K562 (cell line): ENCODE results near the gene SYNGR3. TPM values are rescaled to one million over a fixed set of nuclear protein-coding genes. Genes with fewer than 3 reads are reported as not detected.

Experiments used
- ATAC-seq: fragments of 200-7000 bp; cut with Tn5 transposase; 3 replicates; pipeline ENCODE4 v1.9.1; 2020; ENCODE audit warnings: moderate library complexity
- BruUV-seq: library from RNA; stranded (reverse); fragments of 400-500 nt; replicated peaks from 2 replicates; lab custom pipeline; 2021; lab: Mats Ljungman, UMichigan
- CTCF ChIA-PET: fragments of 300-600 bp; formaldehyde crosslinking; extraction: SDS; loops from one replicate; lab custom pipeline; 2021; ENCODE audit warnings: low intra/inter-chr PET ratio; lab: Yijun Ruan, JAX
- POLR2A ChIA-PET: fragments of 300-600, 350-650 bp; sonication (Branson Sonifier 250); formaldehyde crosslinking; extraction: SDS; loops from one replicate; lab custom pipeline; 2021; ENCODE audit warnings: antibody characterized with exemption, inconsistent platforms; lab: Yijun Ruan, JAX
- DNase-seq, 4 experiments: peaks; one replicate each; pipeline versions ENCODE4 v3.0.0 to v3.0.0-alpha.2; 2011 to 2018; ENCODE audit warnings: low spot score in 3 of 4, mixed read lengths in 3 of 4; ENCODE audit errors: extremely low read depth in 1 of 4
- FAIRE-seq: peaks from 2 replicates; lab custom pipeline; 2011; peaks lifted over from hg19 to GRCh38; lab: Jason Lieb, UNC
- H2AFZ ChIP-seq: 2 replicates; pipeline ENCODE4 v1.6.0; 2011; ENCODE audit warnings: low read depth, low read length, control low read depth, inconsistent platforms
- H3K27ac ChIP-seq: fragments of 200-600 bp; 3 replicates; pipeline ENCODE4 v1.8.0; 2011; ENCODE audit warnings: low read depth, mild to moderate bottlenecking, control low read depth, inconsistent platforms, low read length, moderate library complexity, mixed read lengths; ENCODE audit errors: extremely low read depth
- H3K27me3 ChIP-seq, 2 experiments: fragments of 300-600 bp in 1 of 2; 2 replicates in 1 of 2; 3 replicates in 1 of 2; pipeline versions ENCODE4 v1.6.0 to v1.8.0; 2011; ENCODE audit warnings: inconsistent platforms in 2 of 2, low read length in 2 of 2, mild to moderate bottlenecking in 1 of 2, mixed read lengths in 1 of 2, moderate library complexity in 1 of 2; ENCODE audit not compliant: control insufficient read depth in 2 of 2, insufficient read depth in 2 of 2
- H3K36me3 ChIP-seq: fragments of 300-600 bp; 3 replicates; pipeline ENCODE4 v1.8.0; 2011; ENCODE audit warnings: mild to moderate bottlenecking, low read length, inconsistent platforms; ENCODE audit not compliant: control insufficient read depth, insufficient read depth
- H3K4me1 ChIP-seq, 2 experiments: fragments of 200-600 bp in 1 of 2; replicated peaks in 1 of 2; 2 replicates in 1 of 2; 3 replicates in 1 of 2; pipeline versions ENCODE4 v1.5.1 to v1.8.0; 2011; ENCODE audit warnings: inconsistent platforms in 2 of 2, low read length in 2 of 2, mild to moderate bottlenecking in 1 of 2, mixed read lengths in 1 of 2, moderate library complexity in 1 of 2; ENCODE audit not compliant: control insufficient read depth in 2 of 2, insufficient read depth in 2 of 2
- H3K4me2 ChIP-seq: 2 replicates; pipeline ENCODE4 v1.6.1; 2011; ENCODE audit warnings: low read length, control low read depth, inconsistent platforms, mixed read lengths; ENCODE audit not compliant: insufficient read depth
- H3K4me3 ChIP-seq: fragments of 200-600 bp; sonication (generic), shearing (Covaris generic); 2 replicates; pipeline ENCODE4 v1.5.1; 2016; ENCODE audit warnings: control low read depth, inconsistent platforms
- H3K79me2 ChIP-seq: fragments of 200-600 bp; 3 replicates; pipeline ENCODE4 v1.8.0; 2011; ENCODE audit warnings: low read length, inconsistent platforms; ENCODE audit not compliant: control insufficient read depth, insufficient read depth
- H3K9ac ChIP-seq, 2 experiments: 2 replicates each; pipeline versions ENCODE4 v1.6.0 to v1.6.1; 2011; ENCODE audit warnings: low read depth in 2 of 2, low read length in 2 of 2, control low read depth in 1 of 2, inconsistent platforms in 1 of 2, mild to moderate bottlenecking in 1 of 2, mixed read lengths in 1 of 2; ENCODE audit not compliant: insufficient read depth in 1 of 2
- H3K9me1 ChIP-seq: one replicate; pipeline ENCODE4 v1.6.0; 2011; ENCODE audit warnings: inconsistent platforms, mild to moderate bottlenecking, low read length, moderate library complexity; ENCODE audit not compliant: control insufficient read depth, insufficient read depth
- H3K9me3 ChIP-seq: replicated peaks from 2 replicates; pipeline ENCODE4 v1.5.1; 2011; ENCODE audit warnings: low read depth, low read length, inconsistent platforms; ENCODE audit not compliant: control insufficient read depth, insufficient read depth
- H4K20me1 ChIP-seq: replicated peaks from 2 replicates; pipeline ENCODE4 v1.6.1; 2011; ENCODE audit warnings: low read length, inconsistent platforms, mixed read lengths; ENCODE audit not compliant: control insufficient read depth, insufficient read depth
- MYC ChIP-seq, 2 experiments: fragments of 250-450 bp in 1 of 2; sonication (Bioruptor Pico) in 1 of 2; IDR thresholded peaks; 2 replicates each; pipeline versions ENCODE4 v1.5.1 to v1.6.1; 2012 to 2021; ENCODE audit warnings: low read depth in 2 of 2, borderline replicate concordance in 1 of 2, improper control_type of control experiment in 1 of 2, low read length in 1 of 2, mild to moderate bottlenecking in 1 of 2, moderate library complexity in 1 of 2
- U2AF2 ChIP-seq: fragments of 200-400 bp; formaldehyde crosslinking; optimal IDR thresholded peaks from 2 replicates; pipeline ENCODE3; 2017; ENCODE audit warnings: low read depth, mild to moderate bottlenecking, low read length
- ZNF785 ChIP-seq: fragments of 250-450 bp; sonication (Bioruptor Pico); IDR thresholded peaks from 2 replicates; pipeline ENCODE4 v1.4.0; 2020; ENCODE audit warnings: mild to moderate bottlenecking
- WGBS: fragments of 100-300 bp; shearing (Covaris generic); methylation state at CpG from one replicate; pipeline ENCODE4 v1.1.6; 2016; ENCODE audit warnings: low coverage, mixed read lengths; ENCODE audit not compliant: insufficient coverage; ENCODE audit errors: missing lambda C conversion rate; 5-methylcytosine and 5-hydroxymethylcytosine counted together
- in situ Hi-C: fragments of 300-500 bp; cut with MboI; formaldehyde crosslinking; loops from 4 replicates; pipeline ENCODE4 v1.15.0; 2018; ENCODE audit warnings: inconsistent platforms, mixed read lengths
- intact Hi-C: fragments of 100-400 bp; cut with micrococcal nuclease; formaldehyde crosslinking; loops from 2 replicates; pipeline ENCODE4 v1.14.2; 2022
- polyA plus RNA-seq, 8 experiments: library from polyadenylated mRNA; depleted of rRNA in 4 of 8; stranded (reverse) in 5 of 8; unstranded in 3 of 8; fragments of >200 nt; fragmentation: Nextera tagmentation in 2 of 8; fragmentation: Illumina TruSeq in 1 of 8; extraction: Ambion mirVana in 2 of 8; extraction: Trizol in 1 of 8; gene quantifications; 2 replicates each; pipeline versions ENCODE4 v1.2.1 to v1.2.3, GENCODE V29; 2011 to 2014; ENCODE audit warnings: inconsistent platforms in 1 of 8, missing spikeins in 1 of 8
- total RNA-seq, 7 experiments: library from RNA; depleted of rRNA in 6 of 7; stranded (reverse); fragments of >200 nt in 6 of 7; fragmentation: Illumina TruSeq in 2 of 7; extraction: Trizol in 2 of 7; gene quantifications; 2 replicates each; pipeline versions ENCODE4 v1.2.1 to v1.2.3, GENCODE V29; 2011 to 2021; ENCODE audit warnings: low replicate concordance in 1 of 7
- TF ChIP-seq, protein P1 (sequence below): sonication (generic); formaldehyde crosslinking; IDR thresholded peaks from 2 replicates; pipeline ENCODE4 v1.8.1; 2023; ENCODE audit warnings: mild to moderate bottlenecking, missing genetic modification reagents

Gene SYNGR3
- total and polyA plus RNA-seq, 9 of the 15 experiments (the other 6 are each of a cell fraction or from before 2014, with no cell fraction given), result 3.7 to 69.2 (median 36.3) TPM

- Histone ChIP-seq H3K36me3 (peaks cover 9% of the 10 kb centered on the region), H3K79me2 (peaks cover 61% of the 10 kb centered on the region), H3K27ac (no peak overlapping the region), H3K9ac (peak overlapping the region in 1 of 2 experiments; percentile 38; a peak in 1 of 4 replicates), H3K9me3 (no peaks in the 10 kb centered on the region), H3K4me3 (no peak overlapping the region), H3K4me1 (peaks cover 7 to 52% of the 10 kb centered on the region in 2 experiments; a peak in 4 of 5 replicates), H3K27me3 (no peaks in the 10 kb centered on the region), H4K20me1 (peaks cover 8% of the 10 kb centered on the region), H2AFZ (no peak overlapping the region), H3K9me1 (peaks cover 3% of the 10 kb centered on the region), H3K4me2 (no peak overlapping the region)
- ChIA-PET POLR2A (interaction anchor here (0.6 to 1.3 kb wide), 4 partner anchors 8 to 209 kb away, joined by 3 to 5 read pairs (median 4); partner anchors contain the start of gene TRAF7), CTCF (no interaction called here)
- WGBS, result 82% methylated on average over 30 of the region's 41 CpGs
- TF ChIP-seq MYC (IDR thresholded peaks at IDR 0.05; ENCODE audit: low read depth, low read length), result no peak
- no peak for TF ChIP-seq MYC (CRISPR knock-in tag; IDR thresholded peaks at IDR 0.05; ENCODE audit: borderline replicate concordance, low read depth)
- no peak for TF ChIP-seq U2AF2
- TF ChIP-seq, protein P1, sequence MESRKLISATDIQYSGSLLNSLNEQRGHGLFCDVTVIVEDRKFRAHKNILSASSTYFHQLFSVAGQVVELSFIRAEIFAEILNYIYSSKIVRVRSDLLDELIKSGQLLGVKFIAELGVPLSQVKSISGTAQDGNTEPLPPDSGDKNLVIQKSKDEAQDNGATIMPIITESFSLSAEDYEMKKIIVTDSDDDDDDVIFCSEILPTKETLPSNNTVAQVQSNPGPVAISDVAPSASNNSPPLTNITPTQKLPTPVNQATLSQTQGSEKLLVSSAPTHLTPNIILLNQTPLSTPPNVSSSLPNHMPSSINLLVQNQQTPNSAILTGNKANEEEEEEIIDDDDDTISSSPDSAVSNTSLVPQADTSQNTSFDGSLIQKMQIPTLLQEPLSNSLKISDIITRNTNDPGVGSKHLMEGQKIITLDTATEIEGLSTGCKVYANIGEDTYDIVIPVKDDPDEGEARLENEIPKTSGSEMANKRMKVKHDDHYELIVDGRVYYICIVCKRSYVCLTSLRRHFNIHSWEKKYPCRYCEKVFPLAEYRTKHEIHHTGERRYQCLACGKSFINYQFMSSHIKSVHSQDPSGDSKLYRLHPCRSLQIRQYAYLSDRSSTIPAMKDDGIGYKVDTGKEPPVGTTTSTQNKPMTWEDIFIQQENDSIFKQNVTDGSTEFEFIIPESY (CRISPR knock-in tag), result peak; percentile 67
- no peak for TF ChIP-seq ZNF785 (CRISPR knock-in tag)
- FAIRE-seq (no peak), DNase-seq (no peak), ATAC-seq (no peak)
- intact Hi-C loops (no loop called here), in situ Hi-C loops (no loop called here)
- no TSS peak for BruUV-seq
Observed at GRCh38 chr16:1968146-1968953, 21.4 kb upstream of the SYNGR3 start.
